GM20000 (cell line): ENCODE data around the gene PDCD10.

Source experiments
- DNase-seq: peaks from one replicate; pipeline ENCODE4 v3.0.0; 2012; ENCODE audit warnings: low spot score
- CTCF ChIP-seq: IDR thresholded peaks from 2 replicates; pipeline ENCODE4 v1.5.1; 2012; ENCODE audit warnings: mild to moderate bottlenecking, control low read depth; ENCODE audit errors: extremely low read depth, missing control alignments

The PDCD10 gene

DNA sequence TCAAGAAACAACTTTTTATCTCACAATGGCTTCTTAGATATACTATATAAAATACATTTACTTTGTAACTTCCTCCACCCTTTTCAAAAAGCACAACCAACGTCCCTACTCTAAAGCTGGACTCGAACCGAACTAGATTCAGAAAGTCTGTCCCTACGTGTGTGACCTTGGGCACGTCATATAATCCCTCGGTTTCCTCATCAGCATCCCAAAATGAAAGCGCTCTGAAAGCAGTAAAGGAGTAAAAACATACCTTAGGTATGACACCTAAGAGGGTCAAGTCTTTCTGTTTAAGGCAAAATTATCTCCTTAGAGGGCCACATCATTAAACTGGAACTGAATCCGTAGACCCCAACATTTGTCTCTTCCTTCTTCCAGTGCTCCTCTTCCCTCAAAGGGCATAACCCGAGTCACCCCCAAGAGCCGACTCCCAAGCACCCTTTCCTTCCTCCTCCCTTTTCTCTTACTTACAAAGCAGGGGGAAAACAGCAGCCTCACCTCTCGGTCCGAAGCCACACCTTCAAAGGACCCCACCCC is 663 bp downstream of the PDCD10 start:
- no peak for TF ChIP-seq CTCF
- no peak for DNase-seq

- TF ChIP-seq CTCF: no peak
Measured at GRCh38 chr3:167732313-167733065, 2.2 kb downstream of the PDCD10 start.

GRCh38 chr3:167731393-167731792 is 3.3 kb downstream of the PDCD10 start:
- no peak for TF ChIP-seq CTCF
- DNase-seq: no peak

More at GRCh38 chr3:167732313-167733065, 2.2 kb downstream of the PDCD10 start:
- DNase-seq: no peak

- TF ChIP-seq CTCF: no peak
- no peak for DNase-seq
Measured at GRCh38 chr3:167729591-167729990, 5.1 kb downstream of the PDCD10 start.

- TF ChIP-seq CTCF: no peak
- DNase-seq: no peak
Measured at GRCh38 chr3:167728632-167729323, 5.9 kb downstream of the PDCD10 start.

DNA sequence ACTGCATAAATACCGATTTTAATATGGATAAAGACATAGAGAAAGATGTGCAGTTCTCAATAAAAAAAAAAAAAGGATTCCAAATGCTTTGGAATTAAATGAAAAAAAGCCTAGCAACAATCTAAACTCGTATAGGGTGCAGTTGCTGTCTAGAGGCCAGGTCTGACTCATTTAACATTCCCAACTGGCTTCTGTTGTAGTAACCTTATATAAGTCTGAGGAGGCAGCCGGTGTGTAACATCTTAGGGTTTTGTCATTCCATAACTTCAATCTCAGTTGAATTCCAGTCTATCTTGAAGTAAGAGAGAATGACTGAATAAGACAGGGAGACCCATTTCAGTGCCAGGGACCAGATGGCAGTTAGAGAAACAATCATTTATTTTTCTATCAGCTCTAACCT is 6.5 kb downstream of the PDCD10 start:
- TF ChIP-seq CTCF: no peak
- DNase-seq: no peak

- no peak for DNase-seq
- no peak for TF ChIP-seq CTCF
Measured at GRCh38 chr3:167723872-167724271, 10.8 kb downstream of the PDCD10 start.
